Glutamatergic neuron (in vitro differentiated cells): Measurements from ENCODE around the gene PSMC3. TPM values are rescaled to one million over a fixed set of nuclear protein-coding genes. Genes with fewer than 3 reads are reported as not detected.

Experiments used
- DNase-seq: peaks from one replicate; pipeline ENCODE4 v3.0.0; 2022
- H3K27ac Mint-ChIP-seq: one replicate; pipeline ENCODE4 v1.8.0; 2020; ENCODE audit warnings: mild to moderate bottlenecking, mixed read lengths, inconsistent platforms; ENCODE audit not compliant: unreplicated experiment
- H3K27me3 Mint-ChIP-seq: one replicate; pipeline ENCODE4 v1.8.0; 2020; ENCODE audit warnings: mild to moderate bottlenecking, moderate library complexity, mixed read lengths, inconsistent platforms; ENCODE audit not compliant: unreplicated experiment
- H3K36me3 Mint-ChIP-seq: one replicate; pipeline ENCODE4 v1.8.0; 2020; ENCODE audit warnings: mild to moderate bottlenecking, mixed read lengths, inconsistent platforms; ENCODE audit not compliant: unreplicated experiment
- H3K4me1 Mint-ChIP-seq: one replicate; pipeline ENCODE4 v1.8.0; 2020; ENCODE audit warnings: mild to moderate bottlenecking, low read depth, mixed read lengths, inconsistent platforms; ENCODE audit not compliant: unreplicated experiment
- H3K4me3 Mint-ChIP-seq: one replicate; pipeline ENCODE4 v1.8.0; 2020; ENCODE audit warnings: mild to moderate bottlenecking, mixed read lengths, inconsistent platforms; ENCODE audit not compliant: unreplicated experiment
- H3K9me3 Mint-ChIP-seq: one replicate; pipeline ENCODE4 v1.8.0; 2020; ENCODE audit warnings: mild to moderate bottlenecking, moderate library complexity, mixed read lengths, inconsistent platforms; ENCODE audit not compliant: unreplicated experiment
- CTCF ChIP-seq: fragments of 200-600 bp; sonication (generic); IDR thresholded peaks from one replicate; pipeline ENCODE4 v1.5.0; 2021; ENCODE audit not compliant: partially characterized antibody, unreplicated experiment
- total RNA-seq: library from RNA; stranded (reverse); fragmentation: NEBNext Ultra II Directional; extraction: Animal tissue kit (Norgen Biotek cat#: 25700); gene quantifications from one replicate; pipeline ENCODE4 v1.2.1, GENCODE V29; 2021; ENCODE audit not compliant: unreplicated experiment

PSMC3 gene
- total RNA-seq, 1 donor from 2014 or later: 112 TPM

- peaks cover 15% of the 10 kb centered on the region for H3K4me1 Mint-ChIP-seq
- DNase-seq: peak; percentile 96
- H3K4me3 Mint-ChIP-seq: peak within 1 kb of the TSS; percentile 92
- peak within 1 kb of the TSS; percentile 93 for H3K27ac Mint-ChIP-seq
- H3K9me3 Mint-ChIP-seq: peaks cover 10% of the 10 kb centered on the region
- no peaks in the 10 kb centered on the region for H3K36me3 Mint-ChIP-seq
- peaks cover 11% of the 10 kb centered on the region for H3K27me3 Mint-ChIP-seq
- TF ChIP-seq CTCF: peak; percentile 85
Measured at GRCh38 chr11:47407746-47408590, 18.3 kb downstream of the PSMC3 start, which contains the start of gene SLC39A13. TSS of gene SLC39A13 (plus strand) at chr11:47408590. CDS start at chr11:47410095, 1,505 bp downstream.

GRCh38 chr11:47406896-47407745 lies 19.1 kb downstream of the PSMC3 start:
- H3K4me3 Mint-ChIP-seq: peak overlapping the region; percentile 91
- DNase-seq: no peak
- TF ChIP-seq CTCF: no peak

GRCh38 chr11:47403571-47403970 lies 22.7 kb downstream of the PSMC3 start:
- H3K4me3 Mint-ChIP-seq: no peak overlapping the region
- TF ChIP-seq CTCF: no peak
- H3K27me3 Mint-ChIP-seq: peaks cover 2% of the 10 kb centered on the region
- H3K9me3 Mint-ChIP-seq: peaks cover 11% of the 10 kb centered on the region
- no peaks in the 10 kb centered on the region for H3K36me3 Mint-ChIP-seq
- H3K4me1 Mint-ChIP-seq: peaks cover 31% of the 10 kb centered on the region
- H3K27ac Mint-ChIP-seq: peak overlapping the region; percentile 22
- DNase-seq: no peak

More at GRCh38 chr11:47406896-47407745, 19.1 kb downstream of the PSMC3 start:
- Mint-ChIP-seq H3K27ac (peak overlapping the region; percentile 93), H3K36me3 (no peaks in the 10 kb centered on the region), H3K4me1 (peaks cover 18% of the 10 kb centered on the region), H3K27me3 (peaks cover 11% of the 10 kb centered on the region), H3K9me3 (peaks cover 10% of the 10 kb centered on the region)

GRCh38 chr11:47403135-47403534 lies 23.1 kb downstream of the PSMC3 start:
- no peak for TF ChIP-seq CTCF
- Mint-ChIP-seq H3K27me3 (peaks cover 2% of the 10 kb centered on the region), H3K9me3 (peaks cover 11% of the 10 kb centered on the region), H3K36me3 (no peaks in the 10 kb centered on the region), H3K27ac (no peak overlapping the region), H3K4me1 (peaks cover 31% of the 10 kb centered on the region), H3K4me3 (no peak overlapping the region)
- no peak for DNase-seq
